Measurements from ENCODE around the gene MUC5B.

- TF ChIP-seq TEAD1 (CRISPR knock-in tag; IDR thresholded peaks at IDR 0.05) (no peak), FOXK1 (CRISPR knock-in tag; IDR thresholded peaks at IDR 0.05) (no peak), CTCF (IDR thresholded peaks at IDR 0.05) (no peak), IRF1 (CRISPR knock-in tag; IDR thresholded peaks at IDR 0.05) (no peak), E2F1 (CRISPR knock-in tag; IDR thresholded peaks at IDR 0.05) (no peak), ZNF317 (CRISPR knock-in tag; IDR thresholded peaks at IDR 0.05; ENCODE audit: borderline replicate concordance, low read depth) (no peak)
Observed at GRCh38 chr11:1178201-1178885, 44.5 kb upstream of the MUC5B start.

All from WTC11 (cell line).